Suprapubic skin (tissue), 3 donors: ENCODE results near the gene ZCCHC17.

Source experiments
- POLR2A ChIP-seq, 2 donors: fragments of 450-650 bp; IDR thresholded peaks; one replicate each; pipeline ENCODE4 v1.6.1; 2017; ENCODE audit warnings: antibody characterized with exemption in 2 of 2, mild to moderate bottlenecking in 2 of 2, moderate library complexity in 2 of 2
- TF ChIP-seq, protein P1 (sequence below), 2 donors: fragments of 200-600 bp in 1 of 2; fragments of 450-650 bp in 1 of 2; sonication (generic) in 1 of 2; IDR thresholded peaks; one replicate each; pipeline ENCODE4 v1.5.1; 2016 to 2019; ENCODE audit warnings: antibody characterized with exemption in 2 of 2, mild to moderate bottlenecking in 1 of 2, moderate library complexity in 1 of 2

DNA sequence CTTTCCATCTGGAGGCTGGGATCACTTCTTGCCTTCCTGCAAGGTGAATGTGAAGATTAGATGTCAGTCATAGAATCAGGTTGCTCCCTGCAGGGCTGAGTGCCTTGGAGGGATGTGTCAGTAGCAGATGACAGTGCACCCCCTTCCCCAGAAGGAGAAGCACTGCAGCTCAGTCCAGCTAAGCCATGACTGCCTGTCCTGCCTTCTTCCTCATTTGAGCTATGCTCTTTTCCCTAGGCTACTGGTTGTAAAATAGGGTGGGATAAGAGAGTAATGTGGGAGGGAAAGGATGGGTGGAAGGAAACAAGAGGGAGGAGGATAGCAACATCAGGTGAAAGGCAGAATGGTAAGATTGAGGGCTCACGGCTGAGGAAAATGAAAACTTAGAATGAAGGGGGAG is 87.1 kb downstream of the ZCCHC17 start:
- TF ChIP-seq POLR2A (IDR thresholded peaks at IDR 0.05) = no peak
- TF ChIP-seq, protein P1, sequence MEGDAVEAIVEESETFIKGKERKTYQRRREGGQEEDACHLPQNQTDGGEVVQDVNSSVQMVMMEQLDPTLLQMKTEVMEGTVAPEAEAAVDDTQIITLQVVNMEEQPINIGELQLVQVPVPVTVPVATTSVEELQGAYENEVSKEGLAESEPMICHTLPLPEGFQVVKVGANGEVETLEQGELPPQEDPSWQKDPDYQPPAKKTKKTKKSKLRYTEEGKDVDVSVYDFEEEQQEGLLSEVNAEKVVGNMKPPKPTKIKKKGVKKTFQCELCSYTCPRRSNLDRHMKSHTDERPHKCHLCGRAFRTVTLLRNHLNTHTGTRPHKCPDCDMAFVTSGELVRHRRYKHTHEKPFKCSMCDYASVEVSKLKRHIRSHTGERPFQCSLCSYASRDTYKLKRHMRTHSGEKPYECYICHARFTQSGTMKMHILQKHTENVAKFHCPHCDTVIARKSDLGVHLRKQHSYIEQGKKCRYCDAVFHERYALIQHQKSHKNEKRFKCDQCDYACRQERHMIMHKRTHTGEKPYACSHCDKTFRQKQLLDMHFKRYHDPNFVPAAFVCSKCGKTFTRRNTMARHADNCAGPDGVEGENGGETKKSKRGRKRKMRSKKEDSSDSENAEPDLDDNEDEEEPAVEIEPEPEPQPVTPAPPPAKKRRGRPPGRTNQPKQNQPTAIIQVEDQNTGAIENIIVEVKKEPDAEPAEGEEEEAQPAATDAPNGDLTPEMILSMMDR (IDR thresholded peaks at IDR 0.05) = no peak
